Measurements from ENCODE around the gene SHISA4. TPM values are rescaled to one million over a fixed set of nuclear protein-coding genes. Genes with fewer than 3 reads are reported as not detected.

Gene SHISA4
- total and polyA plus RNA-seq, 2 of the 8 experiments (the other 6 are each of a cell fraction or from before 2014, with no cell fraction given) = 7.8 to 28.9 TPM

DNA sequence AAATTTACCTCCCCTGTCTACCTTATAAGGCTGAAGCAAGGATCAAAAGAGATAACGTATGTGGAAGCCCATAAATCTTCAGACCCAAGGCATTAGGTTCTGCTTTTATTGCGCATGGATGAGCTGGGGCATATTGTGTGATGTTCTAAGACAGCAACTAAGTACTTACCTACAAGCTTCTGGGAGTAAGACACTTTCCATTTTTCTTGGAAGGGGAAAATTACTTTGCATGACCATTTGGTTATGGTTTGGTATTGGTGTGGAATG lies 36.5 kb downstream of the SHISA4 start:
- no peaks in the 10 kb centered on the region for H3K4me1 ChIP-seq (replicated peaks in 1 of 4; ENCODE audit: control insufficient read depth in 3 of 4, insufficient read depth in 4 of 4, low read length in 3 of 4)
- no peak overlapping the region for H2BK20ac ChIP-seq (ENCODE audit: low read length)
- CTCF ChIA-PET (ENCODE audit: partially characterized antibody) = interaction anchor here (0.7 to 1.6 kb wide), 3 partner anchors 20 to 29 kb away, joined by 3 to 5 read pairs (median 4); no protein-coding TSS in a partner anchor
- no peak overlapping the region for H4K91ac ChIP-seq (replicated peaks; ENCODE audit: insufficient read length, low read length)
- H3K79me1 ChIP-seq (ENCODE audit: low read depth, low read length) = no peaks in the 10 kb centered on the region
- H3K27me3 ChIP-seq (replicated peaks in 1 of 4; ENCODE audit: control insufficient read depth in 3 of 4, extremely low read depth in 1 of 4, insufficient read depth in 3 of 4, low read length in 3 of 4) = no peaks in the 10 kb centered on the region
- H3K79me2 ChIP-seq (ENCODE audit: control insufficient read depth in 1 of 2, insufficient read depth in 2 of 2, low read length in 2 of 2) = no peaks in the 10 kb centered on the region
- no peaks in the 10 kb centered on the region for H3K9me3 ChIP-seq (ENCODE audit: insufficient read depth in 2 of 2, low read depth in 1 of 2, low read length in 1 of 2)
- no peak overlapping the region for H4K5ac ChIP-seq (ENCODE audit: insufficient read length, low read depth, low read length)
- no peak overlapping the region for H3K56ac ChIP-seq (replicated peaks; ENCODE audit: insufficient read length, low read depth, low read length)
- no peak overlapping the region for H2BK5ac ChIP-seq (ENCODE audit: low read depth, low read length)
- H4K20me1 ChIP-seq (replicated peaks in 1 of 2; ENCODE audit: control insufficient read depth in 1 of 2, insufficient read depth in 2 of 2, low read length in 2 of 2) = no peaks in the 10 kb centered on the region
- H2AK5ac ChIP-seq (ENCODE audit: low read depth, low read length) = no peak overlapping the region
- H3K18ac ChIP-seq (ENCODE audit: extremely low read depth, low read length) = no peak overlapping the region
- H2BK120ac ChIP-seq (replicated peaks; ENCODE audit: low read depth, low read length) = no peak overlapping the region
- no peak overlapping the region for H3K4me2 ChIP-seq (ENCODE audit: insufficient read depth in 1 of 2, low read depth in 2 of 2, low read length in 2 of 2)
- H2AFZ ChIP-seq (ENCODE audit: low read length) = no peak overlapping the region
- no peak overlapping the region for H3K4ac ChIP-seq (replicated peaks; ENCODE audit: insufficient read length, low read depth, low read length)
- no peak overlapping the region for H3K27ac ChIP-seq (ENCODE audit: low read depth, low read length)
- H2BK12ac ChIP-seq (ENCODE audit: low read depth, low read length) = no peak overlapping the region
- 90% methylated on average over 2 of the region's 2 CpGs; no CpG with 5 or more reads in 1 of the 2 experiments for WGBS, 2 experiments (ENCODE audit: extremely low coverage in 1 of 2, insufficient coverage in 1 of 2, insufficient read length in 1 of 2, insufficient replicate concordance in 2 of 2, low coverage in 1 of 2, low lambda C conversion rate in 2 of 2, missing lambda C conversion rate in 1 of 2)
- no peak overlapping the region for H3K23ac ChIP-seq (ENCODE audit: insufficient read length)
- H3K23me2 ChIP-seq (ENCODE audit: low read depth, low read length) = no peaks in the 10 kb centered on the region
- FAIRE-seq (no peak), DNase-seq (ENCODE audit: low read depth in 1 of 2, low spot score in 2 of 2) (no peak)
- H3K36me3 ChIP-seq (ENCODE audit: control insufficient read depth in 2 of 4, insufficient read depth in 4 of 4, low read length in 3 of 4) = no peaks in the 10 kb centered on the region
- POLR2A ChIA-PET (ENCODE audit: partially characterized antibody) = interaction anchor here (1.2 kb wide), 1 partner anchor 17 kb away, joined by 4 read pairs; no protein-coding TSS in a partner anchor
- H2BK15ac ChIP-seq (ENCODE audit: low read length) = no peak overlapping the region
- no peak overlapping the region for H3K4me3 ChIP-seq (ENCODE audit: extremely low read depth in 1 of 4, insufficient read depth in 2 of 4, low read depth in 3 of 4, low read length in 4 of 4)
- no peak overlapping the region for H3K14ac ChIP-seq (ENCODE audit: insufficient read length)
- H3K9ac ChIP-seq (replicated peaks in 1 of 4; ENCODE audit: extremely low read depth in 1 of 4, low read depth in 3 of 4, low read length in 3 of 4) = no peak overlapping the region
- no peak overlapping the region for H4K8ac ChIP-seq (ENCODE audit: extremely low read depth, insufficient read depth, low read length)
- TF ChIP-seq EZH2 (IDR thresholded peaks at IDR 0.05; ENCODE audit: low read depth, low read length, severe bottlenecking) (no peak), TAF1 (IDR thresholded peaks at IDR 0.05; ENCODE audit: low read depth, low read length) (no peak), CREB1 (IDR thresholded peaks at IDR 0.05) (no peak), YY1 (IDR thresholded peaks at IDR 0.05; ENCODE audit: low read depth, low read length) (no peak), HDAC6 (IDR thresholded peaks at IDR 0.05; ENCODE audit: low read depth, low read length) (no peak), FOSL1 (IDR thresholded peaks at IDR 0.05; ENCODE audit: insufficient read depth, low read depth, low read length) (no peak), JUN (IDR thresholded peaks at IDR 0.05; ENCODE audit: low read depth, low read length) (no peak), BCL11A (IDR thresholded peaks at IDR 0.05; ENCODE audit: low read depth in 2 of 2, low read length in 2 of 2) (no peak), RXRA (IDR thresholded peaks at IDR 0.05; ENCODE audit: insufficient read depth, low read depth, low read length) (no peak), CEBPB (IDR thresholded peaks at IDR 0.05; ENCODE audit: low read depth, low read length) (no peak), TEAD4 (IDR thresholded peaks at IDR 0.05; ENCODE audit: low read depth, low read length) (no peak), SIX5 (IDR thresholded peaks at IDR 0.05; ENCODE audit: low read depth, low read length) (no peak), EP300 (IDR thresholded peaks at IDR 0.05; ENCODE audit: borderline replicate concordance in 1 of 2, low read depth in 2 of 2, low read length in 2 of 2) (no peak)
- TF ChIP-seq, protein P1, sequence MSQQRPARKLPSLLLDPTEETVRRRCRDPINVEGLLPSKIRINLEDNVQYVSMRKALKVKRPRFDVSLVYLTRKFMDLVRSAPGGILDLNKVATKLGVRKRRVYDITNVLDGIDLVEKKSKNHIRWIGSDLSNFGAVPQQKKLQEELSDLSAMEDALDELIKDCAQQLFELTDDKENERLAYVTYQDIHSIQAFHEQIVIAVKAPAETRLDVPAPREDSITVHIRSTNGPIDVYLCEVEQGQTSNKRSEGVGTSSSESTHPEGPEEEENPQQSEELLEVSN (IDR thresholded peaks at IDR 0.05) = no peak

All from H1 (cell line).